Measurements from ENCODE around the gene RNF13.

RNF13 gene

DNA sequence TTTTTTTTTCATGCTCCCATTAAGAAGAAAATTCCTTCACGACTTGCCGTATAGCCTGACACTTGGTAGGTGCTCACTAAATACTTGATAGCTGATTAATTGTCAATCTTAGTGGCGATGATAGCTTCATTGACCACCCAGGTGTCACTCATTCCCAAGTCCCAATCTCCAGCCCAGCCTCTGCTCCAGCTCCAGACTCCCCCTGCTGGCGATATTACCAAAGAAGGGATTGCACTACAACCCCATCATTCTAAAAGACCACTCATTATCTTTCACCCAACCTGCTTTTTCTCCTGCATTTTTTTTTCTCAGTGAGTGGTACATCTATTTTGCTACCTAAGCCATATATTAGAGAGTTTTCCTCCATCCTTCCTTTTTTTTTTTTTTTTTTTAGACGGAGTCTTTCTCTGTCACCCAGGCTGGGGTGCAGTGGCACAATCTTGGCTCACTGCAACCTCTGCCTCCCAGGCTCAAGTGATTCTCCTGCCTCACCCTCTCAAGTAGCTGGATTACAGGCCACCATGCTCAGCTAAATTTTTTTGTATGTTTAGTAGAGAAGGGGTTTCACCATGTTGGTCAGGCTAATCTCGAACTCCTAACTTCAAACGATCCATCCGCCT lies 41.3 kb upstream of the RNF13 start:
- DNase-seq (ENCODE audit: low spot score) = peak; percentile 51
- TF ChIP-seq, protein P1, sequence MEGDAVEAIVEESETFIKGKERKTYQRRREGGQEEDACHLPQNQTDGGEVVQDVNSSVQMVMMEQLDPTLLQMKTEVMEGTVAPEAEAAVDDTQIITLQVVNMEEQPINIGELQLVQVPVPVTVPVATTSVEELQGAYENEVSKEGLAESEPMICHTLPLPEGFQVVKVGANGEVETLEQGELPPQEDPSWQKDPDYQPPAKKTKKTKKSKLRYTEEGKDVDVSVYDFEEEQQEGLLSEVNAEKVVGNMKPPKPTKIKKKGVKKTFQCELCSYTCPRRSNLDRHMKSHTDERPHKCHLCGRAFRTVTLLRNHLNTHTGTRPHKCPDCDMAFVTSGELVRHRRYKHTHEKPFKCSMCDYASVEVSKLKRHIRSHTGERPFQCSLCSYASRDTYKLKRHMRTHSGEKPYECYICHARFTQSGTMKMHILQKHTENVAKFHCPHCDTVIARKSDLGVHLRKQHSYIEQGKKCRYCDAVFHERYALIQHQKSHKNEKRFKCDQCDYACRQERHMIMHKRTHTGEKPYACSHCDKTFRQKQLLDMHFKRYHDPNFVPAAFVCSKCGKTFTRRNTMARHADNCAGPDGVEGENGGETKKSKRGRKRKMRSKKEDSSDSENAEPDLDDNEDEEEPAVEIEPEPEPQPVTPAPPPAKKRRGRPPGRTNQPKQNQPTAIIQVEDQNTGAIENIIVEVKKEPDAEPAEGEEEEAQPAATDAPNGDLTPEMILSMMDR (IDR thresholded peaks at IDR 0.05; ENCODE audit: extremely low read depth, missing control alignments) = peak; percentile 59

- no peak for DNase-seq (ENCODE audit: low spot score)
- TF ChIP-seq, protein P1 (IDR thresholded peaks at IDR 0.05; ENCODE audit: extremely low read depth, missing control alignments) = no peak
Observed at GRCh38 chr3:149772861-149773260, 40.2 kb upstream of the RNF13 start.

DNA sequence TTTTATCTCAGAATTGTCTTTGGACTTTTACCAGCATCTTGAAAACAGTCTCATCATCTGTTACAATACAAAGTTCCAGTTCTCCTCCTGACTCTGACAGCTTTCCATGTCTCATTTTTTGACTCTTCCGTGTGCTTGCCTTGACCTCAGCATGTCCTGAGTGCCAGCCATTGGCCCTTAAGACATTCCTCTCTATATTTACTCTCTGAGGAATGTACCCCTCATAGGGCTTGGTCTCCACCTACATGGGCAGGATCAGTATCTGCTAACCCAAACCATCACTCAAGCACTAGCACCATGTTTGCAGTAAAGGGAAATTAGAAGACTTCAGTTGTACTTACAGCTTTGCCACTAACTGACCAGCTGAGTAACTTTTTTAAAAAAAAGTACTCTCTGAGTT lies 36.8 kb upstream of the RNF13 start:
- no peak for DNase-seq (ENCODE audit: low spot score)
- TF ChIP-seq, protein P1 (IDR thresholded peaks at IDR 0.05; ENCODE audit: extremely low read depth, missing control alignments) = no peak

DNA sequence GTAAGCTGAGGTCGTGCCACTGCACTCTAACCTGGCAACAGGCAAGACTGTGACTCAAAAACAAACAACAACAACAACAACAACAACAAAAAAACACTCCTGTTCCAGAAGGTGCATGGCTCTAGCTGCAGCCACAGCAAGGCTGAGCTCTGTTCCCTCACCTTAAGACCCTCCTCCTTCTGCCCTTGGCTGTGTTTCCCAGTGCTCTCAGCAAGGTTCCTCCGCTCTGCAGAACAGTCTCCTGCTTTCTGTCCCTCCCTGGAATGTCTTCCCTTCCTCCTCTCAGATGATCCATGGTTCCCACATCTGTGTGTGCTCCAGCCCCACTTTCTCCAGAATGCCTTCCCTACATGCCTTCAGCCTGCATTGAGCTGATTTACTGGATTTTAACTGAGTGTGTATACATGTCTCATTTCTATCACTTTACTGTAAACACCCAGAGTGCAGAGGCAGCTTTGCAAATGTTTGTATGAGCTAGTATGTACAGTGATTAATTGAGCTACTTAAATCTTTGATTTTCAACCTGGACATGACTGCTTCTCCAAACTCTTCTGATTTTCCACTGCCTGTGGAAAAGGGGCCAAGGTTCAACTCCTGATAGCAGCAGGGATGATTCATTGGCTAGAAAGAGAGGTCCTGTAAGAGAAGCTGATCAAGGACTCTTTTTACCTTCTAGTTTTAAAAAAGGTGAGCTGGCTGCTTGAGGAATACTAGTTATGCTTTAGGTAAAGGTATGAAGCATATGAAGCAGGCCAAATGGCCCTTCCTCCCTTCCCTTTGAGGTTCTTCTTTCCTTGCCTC lies 35.4 kb upstream of the RNF13 start:
- TF ChIP-seq, protein P1 (IDR thresholded peaks at IDR 0.05; ENCODE audit: extremely low read depth, missing control alignments) = no peak
- DNase-seq (ENCODE audit: low spot score) = no peak

DNA sequence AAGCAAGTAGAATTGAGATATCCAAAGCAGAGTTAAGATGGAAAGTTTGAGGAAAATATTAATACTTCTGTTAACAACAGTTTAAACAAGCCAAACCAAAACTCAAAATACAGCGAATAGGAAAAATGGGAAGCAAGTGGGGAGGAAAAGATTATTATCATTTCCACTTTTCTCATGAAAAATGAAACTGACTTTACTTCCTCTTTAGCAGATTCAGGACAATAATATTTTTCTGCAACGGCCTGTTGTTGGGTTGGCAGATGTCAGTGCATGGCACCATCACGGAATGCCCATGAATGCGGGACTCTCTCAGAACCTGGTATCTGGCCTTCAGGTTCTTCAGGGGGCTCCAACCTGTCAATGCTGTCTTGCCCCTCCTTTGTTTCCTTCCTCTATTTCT lies 31.8 kb upstream of the RNF13 start:
- TF ChIP-seq, protein P1 (IDR thresholded peaks at IDR 0.05; ENCODE audit: extremely low read depth, missing control alignments) = no peak
- DNase-seq (ENCODE audit: low spot score) = no peak

GRCh38 chr3:149781741-149782140 lies 31.3 kb upstream of the RNF13 start:
- TF ChIP-seq, protein P1 (IDR thresholded peaks at IDR 0.05; ENCODE audit: extremely low read depth, missing control alignments) = no peak
- no peak for DNase-seq (ENCODE audit: low spot score)

DNA sequence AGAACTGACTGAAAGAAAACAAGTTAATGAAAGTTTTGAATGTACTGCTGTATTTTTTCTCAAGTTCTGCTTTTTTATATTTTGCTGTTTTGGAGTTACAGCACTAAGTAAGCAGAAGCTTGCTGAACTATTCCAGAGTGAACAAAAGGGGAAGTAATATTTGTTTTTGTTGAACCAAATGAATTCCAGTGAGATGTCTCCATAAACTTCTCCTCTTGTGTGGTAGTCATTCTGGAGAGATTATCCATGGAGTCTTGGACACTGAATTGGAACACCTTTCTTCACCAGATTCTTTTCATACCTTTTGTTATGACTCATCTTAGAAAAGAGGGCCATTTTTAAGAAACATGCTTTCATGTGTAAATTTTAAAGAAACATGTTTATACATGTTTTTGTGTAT lies 29.4 kb upstream of the RNF13 start:
- no peak for DNase-seq (ENCODE audit: low spot score)
- TF ChIP-seq, protein P1 (IDR thresholded peaks at IDR 0.05; ENCODE audit: extremely low read depth, missing control alignments) = no peak
